Bone marrow (tissue), 2 donors: ENCODE results near the gene NOP10.

Experiments used
- DNase-seq, 2 donors: peaks; one replicate each; lab custom pipeline; 2025; lab: John Stamatoyannopoulos, UW

NOP10 gene

DNA sequence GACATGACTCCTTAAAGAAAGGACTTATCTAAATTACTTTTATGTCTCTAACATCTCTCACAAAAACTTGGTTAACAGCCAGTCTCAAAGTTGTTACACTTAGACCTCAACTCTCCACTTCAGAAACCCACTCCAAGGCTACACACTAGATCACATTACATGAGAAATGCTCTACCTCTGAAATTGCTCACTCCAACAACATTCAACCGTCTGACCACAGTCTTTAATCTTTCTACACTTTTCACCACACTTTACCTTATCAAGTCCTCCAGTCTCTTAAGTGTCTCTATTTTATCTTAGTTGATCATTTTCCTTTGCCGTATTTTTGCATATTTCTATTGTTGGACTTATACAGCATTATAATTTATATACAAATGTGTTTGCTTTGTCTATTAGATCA lies 11.1 kb downstream of the NOP10 start:
- DNase-seq = no peak

DNA sequence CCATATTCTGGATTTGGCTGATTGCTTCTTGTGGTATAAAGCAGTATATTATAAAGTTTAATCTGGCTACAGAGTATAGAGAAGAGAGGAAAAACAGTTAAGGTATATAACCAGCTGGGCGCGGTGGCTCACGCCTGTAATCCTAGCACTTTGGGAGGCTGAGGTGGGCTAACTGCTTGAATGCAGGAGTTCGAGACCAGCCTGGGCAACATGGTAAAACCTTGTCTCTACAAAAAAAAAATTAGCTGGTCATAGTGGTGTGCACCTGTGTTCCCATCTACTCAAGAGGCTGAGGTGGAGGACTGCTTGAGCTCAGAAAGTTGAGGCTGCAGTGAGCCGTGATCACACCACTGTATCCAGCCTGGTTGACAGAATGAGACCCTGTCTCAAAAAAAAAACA lies 12.7 kb downstream of the NOP10 start:
- no peak for DNase-seq

DNA sequence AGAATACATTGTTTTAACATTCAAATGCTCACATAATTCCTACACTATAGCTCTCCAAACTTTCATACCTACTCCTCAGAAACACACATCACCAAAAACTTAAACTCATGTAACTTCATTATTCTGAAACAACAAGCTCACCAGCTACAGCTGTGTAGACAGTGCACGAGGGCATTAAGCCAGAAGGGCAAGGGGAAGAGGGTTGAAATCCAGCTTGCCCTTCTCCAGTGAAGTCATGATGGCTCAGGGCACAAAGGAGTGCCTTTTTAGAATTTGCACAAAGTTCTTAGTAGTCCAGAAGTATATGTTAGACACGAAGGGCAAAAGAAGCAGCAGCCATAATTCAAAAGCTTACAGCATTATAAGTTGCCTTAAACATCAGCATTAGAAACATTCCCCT lies 13.9 kb downstream of the NOP10 start:
- no peak for DNase-seq

DNA sequence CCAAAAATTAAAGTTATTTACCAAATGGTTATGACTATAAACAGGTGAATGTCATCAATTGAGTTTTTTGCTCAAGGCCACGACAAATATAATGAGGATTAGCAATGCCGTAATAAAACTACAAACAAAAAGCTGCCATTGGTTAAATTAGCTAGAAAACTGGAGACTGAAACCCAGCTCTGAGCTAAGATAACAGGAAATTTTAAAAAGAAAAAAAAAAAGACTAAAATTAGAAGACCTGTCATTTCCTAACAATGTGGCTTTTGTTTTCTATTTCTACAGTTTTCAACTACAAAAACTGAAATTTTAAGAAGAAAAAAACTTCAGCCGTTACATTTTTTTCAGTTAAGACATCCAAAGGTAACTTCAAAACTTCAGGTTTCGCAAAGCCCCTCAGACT lies 15.0 kb downstream of the NOP10 start:
- peak in 1 of 2 donors; percentile 10 for DNase-seq

DNA sequence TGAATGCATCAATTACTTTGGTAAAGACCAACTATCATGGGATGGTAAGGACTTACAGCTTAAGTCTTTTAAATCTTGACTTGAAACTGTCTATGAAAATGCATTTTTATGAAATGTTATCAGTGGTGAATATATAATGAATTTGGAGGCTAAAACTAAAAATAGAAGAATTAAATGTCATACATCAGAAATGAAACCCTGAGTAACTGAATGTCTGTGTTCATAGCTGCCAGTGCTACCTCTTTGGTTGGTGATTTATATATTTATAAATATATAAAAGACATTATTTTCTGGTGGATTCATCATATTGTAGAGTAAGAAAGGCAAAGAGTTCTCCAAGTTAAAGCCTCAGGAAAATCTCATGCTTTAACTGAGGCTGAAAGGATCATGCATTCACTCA lies 17.6 kb downstream of the NOP10 start:
- no peak for DNase-seq

DNA sequence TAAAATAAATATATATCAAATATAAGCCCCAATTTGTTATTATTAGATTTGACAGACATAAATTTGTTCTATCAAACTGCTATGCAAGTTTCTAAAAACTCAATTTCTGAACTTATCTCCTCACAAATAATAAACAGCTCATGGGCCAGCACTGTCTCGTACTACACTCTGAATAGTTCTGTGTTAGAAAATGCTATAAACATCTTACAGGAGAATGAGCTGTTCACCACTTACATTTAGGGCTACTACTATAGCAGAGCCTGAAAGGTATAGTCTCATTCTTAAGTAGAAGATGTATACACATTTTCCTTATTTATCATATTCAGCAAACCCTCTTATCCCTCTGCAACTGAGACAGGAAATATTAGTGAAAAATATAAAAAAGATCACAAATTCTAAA lies 18.0 kb downstream of the NOP10 start:
- DNase-seq = no peak

DNA sequence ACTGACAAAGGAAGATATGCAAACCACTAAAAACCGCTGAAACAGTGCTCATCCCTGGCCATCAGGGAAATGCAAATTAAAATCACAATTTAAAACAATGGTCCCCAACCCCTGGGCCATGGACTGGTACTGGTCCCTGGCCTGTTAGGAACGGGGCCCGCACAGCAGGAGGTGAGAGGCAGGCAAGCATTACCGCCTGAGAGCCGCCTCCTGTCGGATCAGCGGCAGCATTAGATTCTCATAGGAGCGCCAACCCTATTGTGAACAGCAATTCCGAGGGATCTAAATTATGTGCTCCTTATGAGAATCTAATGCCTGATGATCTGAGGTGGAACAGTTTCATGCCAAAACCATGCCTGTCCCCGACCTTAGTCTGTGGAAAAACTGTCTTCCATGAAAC lies 19.7 kb downstream of the NOP10 start:
- no peak for DNase-seq

DNA sequence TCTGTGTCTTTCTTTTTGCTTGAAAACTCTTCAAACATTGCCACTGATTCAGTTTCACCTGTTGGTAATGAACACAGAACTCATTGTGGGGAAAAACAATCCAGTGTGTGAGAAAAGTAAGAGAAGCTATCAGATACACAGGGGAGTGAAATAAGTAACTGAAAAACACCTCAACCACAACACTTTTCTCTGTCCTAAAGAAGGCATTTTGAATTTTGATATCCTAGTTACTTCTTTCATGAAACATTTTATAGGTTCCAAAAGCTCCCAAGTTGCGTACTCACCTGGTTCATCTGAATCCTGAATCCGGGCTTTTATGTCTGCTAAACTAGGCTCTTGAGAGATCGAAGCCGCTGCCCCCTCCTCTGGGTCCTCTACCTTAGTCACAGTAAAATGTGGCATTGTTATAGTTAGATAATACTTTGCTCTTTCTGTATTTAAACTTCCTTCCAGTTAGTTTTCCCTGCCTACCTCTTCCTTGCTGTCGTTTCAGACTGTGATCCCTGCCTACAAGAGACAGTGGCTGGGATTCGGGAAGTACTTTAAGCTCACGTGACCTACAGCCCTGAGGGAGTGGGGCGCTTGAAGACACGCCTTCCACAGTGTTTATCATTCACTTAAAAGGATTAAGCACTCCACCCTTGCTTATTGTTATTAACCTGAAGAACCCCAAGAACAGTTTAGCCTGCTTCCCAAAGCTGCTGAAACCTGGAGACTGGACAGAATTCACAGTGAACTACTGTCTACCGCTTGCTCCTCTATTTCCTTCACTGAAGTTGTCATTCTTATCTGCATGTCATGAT lies 24.5 kb downstream of the NOP10 start:
- DNase-seq = peak in 1 of 2 donors; percentile 51

DNA sequence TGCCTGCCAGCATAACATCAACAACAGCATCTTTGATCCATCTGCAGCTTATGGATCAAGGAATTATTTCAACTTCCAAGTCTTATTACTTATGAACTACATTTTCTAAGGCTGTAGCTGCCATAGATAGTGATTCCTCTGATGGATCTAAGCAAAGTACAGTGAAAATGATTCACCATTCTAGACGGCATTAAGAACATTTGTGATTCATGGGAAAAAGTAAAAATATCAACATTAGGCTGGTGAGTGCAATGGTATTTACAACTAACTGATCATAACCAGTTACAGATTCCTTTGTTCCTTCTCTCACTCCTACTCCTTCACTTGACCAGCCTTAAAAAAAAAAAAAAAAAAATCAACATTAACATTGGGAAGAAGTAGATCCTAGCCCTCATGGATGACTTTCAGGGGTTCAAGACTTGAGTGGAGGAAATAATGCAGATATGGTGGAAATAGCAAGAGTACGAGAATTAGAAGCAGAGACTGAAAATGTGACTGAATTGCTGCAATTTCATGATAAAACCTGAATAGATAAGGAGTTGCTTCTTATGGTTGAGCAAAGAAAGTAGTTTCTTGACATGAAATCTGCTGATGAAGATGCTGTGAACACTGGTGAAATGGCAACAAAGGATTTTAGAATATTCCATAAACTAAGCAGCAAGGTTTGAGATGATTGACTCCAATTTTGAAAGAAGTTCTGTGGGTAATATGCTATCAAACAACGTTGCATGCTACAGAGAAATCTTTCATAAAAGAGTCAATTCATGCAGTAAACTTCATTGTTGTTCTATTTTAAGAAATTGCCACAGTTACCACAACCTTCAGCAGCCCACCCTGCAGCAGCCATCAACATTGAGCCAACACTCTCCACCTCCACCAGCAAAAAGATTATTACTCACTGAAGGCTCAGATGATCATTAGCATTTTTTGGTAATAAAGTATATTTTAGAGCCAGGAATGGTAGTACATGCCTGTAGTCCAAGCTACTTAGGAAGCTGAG lies 28.1 kb downstream of the NOP10 start:
- DNase-seq = no peak

DNA sequence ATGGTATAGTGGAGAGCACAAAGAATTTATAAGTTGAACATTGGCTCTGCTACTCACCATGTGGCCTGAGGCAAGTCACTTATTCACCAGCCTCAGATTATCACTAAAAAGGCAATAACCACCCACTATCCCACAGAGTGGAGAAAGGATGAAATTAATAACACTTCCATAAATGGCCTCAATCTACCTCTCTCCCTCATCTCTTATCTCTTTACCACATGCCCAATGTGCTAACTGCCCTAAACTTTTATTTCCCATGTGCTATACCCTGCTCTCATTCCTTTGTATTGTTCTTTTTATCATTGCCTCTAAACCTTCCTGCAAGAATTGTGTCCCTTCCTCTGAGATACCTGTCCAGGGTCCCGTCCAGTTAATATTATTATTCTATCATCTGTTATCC lies 31.4 kb downstream of the NOP10 start:
- no peak for DNase-seq

DNA sequence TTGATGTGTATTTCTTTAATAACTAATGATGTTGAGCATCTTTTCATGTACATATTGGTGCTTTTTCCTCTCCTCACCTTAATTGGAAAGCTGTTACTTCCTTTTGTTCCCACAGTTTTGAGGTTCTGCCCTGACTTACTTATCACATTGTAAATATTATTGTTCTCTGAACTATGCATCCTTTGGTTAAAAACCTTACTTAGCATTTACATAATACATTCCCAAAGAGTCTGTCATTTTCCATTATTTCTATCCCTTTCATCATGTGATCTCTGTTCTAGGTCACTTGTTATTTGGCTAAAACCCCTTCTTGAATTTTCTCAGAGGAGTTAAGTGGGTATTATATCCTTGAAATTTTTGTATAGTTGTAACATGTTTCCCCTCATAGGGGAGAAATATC lies 38.3 kb downstream of the NOP10 start:
- no peak for DNase-seq

DNA sequence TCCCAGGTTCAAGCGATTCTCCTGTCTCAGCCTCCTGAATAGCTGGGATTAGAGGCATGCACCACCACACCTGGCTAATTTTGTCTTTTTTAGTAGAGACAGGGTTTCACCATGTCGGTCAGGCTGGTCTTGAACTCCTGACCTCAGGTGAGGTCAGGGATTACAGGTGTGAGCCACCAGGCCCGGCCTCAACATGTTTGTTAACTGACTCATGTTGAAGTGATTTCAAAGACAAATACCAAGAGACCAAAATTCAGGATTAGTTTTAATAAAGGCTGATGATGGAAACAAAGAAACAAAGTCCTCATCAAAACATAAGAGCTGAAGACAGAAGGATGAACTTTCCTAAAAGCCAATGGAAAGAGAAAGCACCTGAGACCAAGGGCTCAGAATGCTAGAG lies 41.9 kb downstream of the NOP10 start:
- no peak for DNase-seq

DNA sequence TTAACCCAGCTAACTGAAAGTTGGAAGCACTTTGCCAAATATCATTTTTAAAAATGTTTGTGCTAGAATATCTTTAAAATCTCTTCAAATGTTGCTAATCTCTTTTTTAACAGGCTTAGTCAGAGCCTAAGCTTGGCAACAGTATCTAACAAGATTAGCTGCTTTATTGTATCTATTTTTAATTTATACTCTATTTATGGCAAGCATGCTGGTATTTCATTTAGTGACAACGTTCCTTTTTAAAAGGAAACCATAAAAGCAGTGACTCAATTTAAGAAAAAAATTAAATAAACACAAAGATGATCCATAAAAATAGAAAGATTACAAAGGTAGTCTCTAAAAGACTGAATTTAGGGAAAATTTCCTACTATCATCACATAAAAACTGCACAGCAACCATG lies 45.9 kb downstream of the NOP10 start:
- no peak for DNase-seq

DNA sequence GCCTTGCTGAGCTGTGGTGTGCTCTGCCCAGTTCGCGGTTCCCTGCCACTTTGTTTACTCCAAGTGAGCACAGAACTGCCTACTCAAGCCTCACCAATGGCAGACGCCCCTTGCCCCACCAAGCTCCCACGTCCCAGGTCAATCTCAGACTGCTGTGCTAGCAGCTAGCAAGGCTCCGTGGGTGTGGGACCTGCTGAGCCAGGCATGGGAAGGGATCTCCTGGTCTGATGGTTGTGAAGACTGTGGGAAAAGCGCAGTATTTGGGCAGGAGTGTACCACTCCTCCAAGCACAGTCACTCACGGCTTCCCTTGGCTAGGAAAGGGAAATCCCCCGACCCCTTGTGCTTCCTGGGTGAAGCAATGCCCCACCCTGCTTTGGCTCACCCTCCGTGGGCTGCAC lies 50.3 kb downstream of the NOP10 start:
- no peak for DNase-seq
